HUDEP-2 (cell line): Measurements from ENCODE around the gene USP19.

Experiments
- DNase-seq, 76 experiments: peaks; one replicate each; lab custom pipeline; 2025; ENCODE audit not compliant: unreplicated experiment in 76 of 76; lab: John Stamatoyannopoulos, UW

Gene USP19

DNA sequence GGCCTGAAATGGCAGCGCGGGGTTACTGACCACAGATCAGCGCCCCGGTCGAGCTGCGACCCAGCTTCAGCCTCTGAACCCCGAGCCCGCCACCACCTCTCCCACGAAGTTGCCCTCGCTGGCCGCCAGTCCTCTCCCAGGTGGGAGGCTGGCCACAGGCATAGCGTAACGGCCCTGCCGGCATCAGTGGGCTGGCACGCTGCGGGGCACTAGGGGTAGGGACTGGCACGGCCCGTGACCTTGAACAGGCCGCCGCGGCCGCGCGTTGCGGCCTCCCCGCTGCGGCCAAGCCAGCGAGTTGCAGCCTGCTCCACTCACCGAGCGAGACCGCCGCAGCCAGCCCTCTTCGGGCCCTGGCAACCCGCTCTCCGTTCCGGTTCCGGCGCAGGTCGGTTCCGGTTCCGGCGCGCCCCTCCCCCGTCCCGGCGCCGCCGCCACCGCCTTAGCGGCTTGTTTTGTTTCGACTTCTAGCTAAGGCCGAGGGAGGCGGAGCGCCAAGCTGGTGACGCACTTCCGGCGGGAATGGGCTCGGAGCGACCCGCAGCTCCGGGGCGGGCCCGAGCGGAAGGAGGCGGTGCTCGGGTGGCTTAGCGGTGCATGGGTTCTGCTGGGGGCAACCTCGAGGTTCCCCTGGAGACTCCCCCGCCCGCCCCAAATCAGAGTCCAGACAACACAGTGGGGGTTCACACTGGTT lies at the start of gene USP19:
TSS of gene USP19 (minus strand) at position 386 of the 694 bp plus-strand sequence. CDS start 1,678 bp downstream, outside the sequence.
- DNase-seq: peak in 74 of 76 experiments; percentile 36 to 94 (median 86)

GRCh38 chr3:49166752-49167556 lies 46.3 kb upstream of the USP19 start:
- no peak for DNase-seq

DNA sequence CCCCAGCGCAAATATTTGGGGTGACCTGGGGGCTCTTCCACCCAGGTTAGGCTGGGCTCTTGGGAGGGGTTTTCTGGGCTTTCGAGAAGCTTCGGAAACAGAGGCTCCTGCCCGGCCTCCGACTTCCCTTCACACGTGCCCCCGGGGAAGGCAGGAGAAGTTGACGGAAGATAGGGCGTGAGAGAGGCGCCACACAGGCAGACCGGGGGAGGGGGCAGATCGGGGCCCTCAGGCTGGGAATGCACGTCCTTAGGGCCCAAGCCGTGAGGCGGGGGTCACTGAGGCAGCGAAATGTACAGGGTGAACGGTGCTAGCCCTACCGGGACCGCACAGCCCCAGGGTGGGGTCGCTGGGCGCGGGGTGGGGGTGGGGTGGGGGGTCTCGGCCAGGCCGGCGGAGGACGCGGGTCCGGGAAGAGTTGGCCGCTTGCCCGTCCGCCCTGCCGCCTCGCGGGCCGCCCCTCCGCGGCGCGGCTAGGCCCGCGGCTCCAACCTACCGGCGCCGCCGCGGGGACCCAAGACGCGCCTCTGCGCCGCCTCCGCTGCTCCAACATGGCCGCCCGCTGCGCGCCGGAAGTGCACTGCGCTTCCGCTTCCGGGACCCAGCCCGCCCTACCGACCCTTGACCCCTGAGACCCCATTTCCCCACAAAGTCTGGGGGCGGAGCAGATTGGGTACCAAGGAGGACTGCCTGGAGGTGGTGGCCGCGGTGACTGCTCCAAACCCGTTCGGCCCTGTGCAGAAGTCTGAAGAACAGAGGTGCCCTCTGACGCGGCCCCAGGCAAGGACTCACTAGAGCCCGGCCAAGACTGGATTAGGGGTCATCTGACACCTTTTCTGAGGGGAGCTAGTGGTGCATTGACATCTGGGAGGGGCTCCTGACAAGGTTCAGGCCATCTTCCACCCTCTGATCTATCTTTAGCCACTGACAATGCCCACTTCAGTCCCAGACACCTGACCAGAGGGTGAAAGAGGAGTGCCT lies 45.4 kb upstream of the USP19 start, which contains the start of gene CCDC71:
TSS of gene CCDC71 (minus strand) at position 561 of the 981 bp plus-strand sequence. CDS start 2,123 bp downstream, outside the sequence.
- DNase-seq: peak in 69 of 76 experiments; percentile 11 to 75 (median 57)

DNA sequence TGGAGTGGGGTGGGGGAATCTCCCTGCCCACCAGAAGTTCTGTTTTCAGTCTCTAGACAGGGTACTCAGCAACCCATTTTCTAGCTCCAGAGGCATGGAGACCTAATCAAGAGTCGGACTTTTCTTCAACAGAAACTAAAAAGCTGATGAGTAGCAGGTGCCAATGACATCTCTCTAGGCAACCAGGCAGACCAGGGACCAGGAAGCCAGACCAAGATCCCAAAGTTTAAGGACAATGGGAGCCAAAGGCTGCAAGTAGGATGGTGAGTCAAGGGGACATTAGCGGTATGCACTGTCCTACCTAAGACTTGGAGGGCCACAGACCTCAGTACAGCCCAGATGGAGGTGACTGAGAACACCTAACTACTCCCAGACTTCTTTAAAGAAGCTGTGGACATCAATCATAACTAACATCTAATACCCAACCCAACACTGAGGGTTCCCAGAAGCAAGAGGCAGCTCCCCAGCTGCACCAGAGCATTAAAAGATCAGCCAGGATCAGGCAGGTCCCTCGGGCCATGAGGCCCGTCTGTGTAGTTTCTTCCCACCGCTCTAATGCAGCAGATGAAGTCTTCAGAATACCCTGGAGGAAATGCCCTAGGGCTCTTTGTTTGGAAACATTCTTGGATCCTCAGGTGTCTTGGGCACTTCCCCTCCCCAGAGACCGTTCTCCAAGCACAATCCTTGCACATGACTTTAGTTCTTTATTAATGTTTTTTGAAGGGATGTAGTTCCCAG lies 44.5 kb upstream of the USP19 start:
- DNase-seq: no peak

DNA sequence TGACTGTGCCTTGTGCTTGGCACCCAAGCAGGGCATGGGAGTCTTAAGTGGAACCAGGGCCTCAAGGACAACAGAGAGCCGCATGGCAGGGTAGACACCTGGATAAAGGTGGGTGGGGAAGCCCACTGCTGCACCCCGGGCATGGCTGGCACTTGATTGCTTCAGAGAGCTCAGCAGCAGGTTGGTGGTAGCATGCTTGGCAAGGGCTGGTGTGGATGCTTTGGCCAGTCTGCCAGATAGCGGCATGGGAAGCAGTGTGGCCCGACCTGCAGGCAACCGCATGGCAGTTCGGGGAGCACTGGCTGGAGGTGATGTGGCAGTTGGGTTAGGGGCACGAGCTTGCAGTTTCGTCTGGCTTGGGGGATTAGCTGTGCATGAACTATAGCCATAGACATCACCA lies 43.0 kb upstream of the USP19 start:
- DNase-seq: no peak

GRCh38 chr3:49162751-49163419 lies 42.3 kb upstream of the USP19 start:
- no peak for DNase-seq

DNA sequence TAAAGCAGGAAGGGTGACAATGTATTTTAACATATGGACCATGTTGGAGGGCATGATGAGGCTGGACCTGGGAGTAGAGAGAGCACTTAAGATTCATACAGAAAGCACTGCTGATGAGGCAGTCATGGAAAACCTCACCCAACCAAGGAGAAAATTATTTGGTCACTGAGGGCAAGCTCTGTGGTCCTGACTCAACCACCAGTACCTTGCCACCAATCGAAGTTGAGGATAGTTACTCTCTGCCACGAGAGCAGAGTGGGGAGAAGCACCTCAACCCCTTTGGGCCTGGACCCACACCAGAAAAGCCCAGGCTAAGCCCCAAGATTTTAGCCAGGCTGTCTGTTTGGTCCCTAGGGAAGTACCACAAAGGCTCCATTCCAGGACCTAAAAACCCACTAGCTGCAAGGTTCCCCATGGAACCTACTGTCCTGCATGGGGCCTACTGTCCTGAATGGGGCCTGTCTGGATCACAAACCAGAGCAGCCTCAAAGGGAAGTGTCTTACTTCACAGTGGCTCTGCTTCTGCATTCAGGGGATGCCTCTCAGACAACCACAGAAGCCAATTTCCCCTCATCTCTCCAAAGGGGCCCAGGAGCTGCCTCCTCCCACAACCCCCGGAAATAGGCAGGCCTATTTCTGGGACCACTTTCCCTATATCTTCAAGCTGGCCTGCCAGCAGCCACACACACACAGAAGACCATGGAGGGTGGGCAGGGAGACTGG lies 41.3 kb upstream of the USP19 start:
- DNase-seq: no peak

GRCh38 chr3:49161197-49161596 lies 40.6 kb upstream of the USP19 start:
- no peak for DNase-seq

DNA sequence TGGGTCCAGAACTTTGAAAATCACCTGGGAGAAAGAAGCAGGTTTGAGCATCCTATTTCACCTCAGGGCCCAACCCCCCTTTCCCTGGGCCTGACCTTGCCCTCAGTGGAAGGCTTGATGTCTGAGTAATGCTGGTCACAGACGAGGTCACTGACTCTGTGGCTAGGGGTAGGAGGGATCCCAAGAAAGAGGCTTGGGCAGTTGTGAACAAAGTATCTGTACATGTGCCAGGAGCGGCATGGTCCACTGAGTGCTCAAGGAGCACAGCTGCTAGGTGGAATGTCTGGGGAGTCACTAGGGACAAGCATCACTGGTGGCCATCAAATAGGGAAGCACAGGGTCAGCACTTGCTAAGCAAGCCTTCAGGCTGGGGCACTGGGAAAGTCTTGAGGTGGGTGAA lies 38.2 kb upstream of the USP19 start:
- DNase-seq: no peak

- peak in 61 of 76 experiments; percentile 6 to 66 (median 33) for DNase-seq
Observed at GRCh38 chr3:49158103-49158709, 37.6 kb upstream of the USP19 start.

DNA sequence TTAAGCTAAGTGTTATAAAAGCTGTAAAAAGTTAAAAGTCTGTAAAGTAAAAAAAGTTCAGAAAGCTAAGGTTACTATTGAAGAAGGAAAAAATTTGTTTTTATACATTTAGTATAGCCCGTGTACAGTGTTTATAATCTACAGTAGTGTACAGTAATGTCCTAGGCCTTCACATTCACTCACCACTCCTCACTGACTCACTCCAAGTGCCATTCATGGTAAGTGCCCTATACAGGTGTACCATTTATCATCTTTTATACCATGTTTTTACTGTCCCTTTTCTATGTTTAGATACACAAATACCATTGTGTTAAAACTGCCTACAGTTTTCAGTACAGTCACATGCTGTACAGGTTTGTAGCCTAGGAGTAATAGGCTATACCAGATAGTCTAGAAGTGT lies 36.7 kb upstream of the USP19 start:
- DNase-seq: no peak

DNA sequence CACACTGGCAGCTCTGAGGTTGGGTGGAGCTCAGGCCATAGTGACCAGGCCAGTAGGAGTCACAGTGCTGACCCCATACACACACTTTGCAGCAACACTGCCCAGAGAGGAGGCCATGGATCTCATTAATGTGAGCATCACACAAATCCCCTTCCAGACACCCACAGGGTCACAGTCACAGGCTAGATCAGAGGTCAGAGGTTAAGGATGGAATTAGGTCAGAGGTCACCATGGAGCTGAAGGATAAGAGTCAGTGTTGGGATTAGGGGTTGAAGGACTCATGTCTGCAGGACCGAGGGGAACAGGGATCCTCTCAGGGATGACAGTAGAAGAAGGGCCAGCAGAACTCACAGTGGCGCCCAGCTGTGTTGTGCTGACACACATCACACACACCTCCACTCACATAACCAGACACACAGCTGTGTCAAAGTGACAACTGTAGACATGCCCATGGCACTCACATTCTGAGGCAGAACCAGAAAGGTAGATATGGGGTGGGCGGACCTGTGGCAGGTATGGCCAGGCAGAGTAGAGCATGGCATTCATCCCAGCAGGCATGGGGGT lies 32.8 kb upstream of the USP19 start:
- DNase-seq: no peak

DNA sequence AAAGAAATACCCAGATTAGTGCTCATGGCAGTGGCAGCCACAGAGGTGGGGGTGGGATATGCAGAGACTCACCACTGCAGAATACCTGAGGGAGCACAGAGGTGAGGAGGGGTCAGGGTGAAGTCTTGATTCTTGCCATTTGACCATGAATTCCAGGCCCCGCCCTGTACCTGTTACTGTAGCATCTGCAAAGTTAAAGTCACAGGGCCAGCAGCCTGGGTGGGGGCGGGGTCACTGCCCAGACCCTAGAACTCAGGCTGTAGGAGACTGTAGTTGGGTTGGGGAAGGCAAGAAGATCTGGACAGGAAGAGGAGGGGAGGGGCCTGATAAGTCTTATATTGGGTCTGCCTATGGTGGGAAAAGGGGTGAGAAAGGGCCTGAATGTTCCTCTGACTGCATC lies 31.0 kb upstream of the USP19 start:
- no peak for DNase-seq

DNA sequence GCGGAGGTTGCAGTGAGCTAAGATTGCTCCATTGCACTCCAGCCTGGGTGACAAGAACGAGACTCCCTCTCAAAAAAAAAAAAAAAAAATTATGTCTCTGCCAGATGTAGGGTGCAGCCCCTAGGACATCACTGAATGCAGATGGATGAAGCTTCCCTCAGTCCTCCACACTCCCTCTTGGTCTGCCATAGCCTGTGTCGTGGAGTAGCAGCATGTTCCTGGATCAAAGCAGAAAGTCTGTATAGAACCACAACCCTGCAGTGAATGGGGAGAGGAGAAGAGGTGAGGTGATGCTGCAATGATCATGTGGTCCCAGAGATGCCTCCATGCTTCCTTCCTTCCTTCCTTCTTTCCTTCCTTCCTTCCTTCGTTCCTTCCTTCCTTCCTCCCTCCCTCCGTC lies 27.5 kb upstream of the USP19 start:
- no peak for DNase-seq

DNA sequence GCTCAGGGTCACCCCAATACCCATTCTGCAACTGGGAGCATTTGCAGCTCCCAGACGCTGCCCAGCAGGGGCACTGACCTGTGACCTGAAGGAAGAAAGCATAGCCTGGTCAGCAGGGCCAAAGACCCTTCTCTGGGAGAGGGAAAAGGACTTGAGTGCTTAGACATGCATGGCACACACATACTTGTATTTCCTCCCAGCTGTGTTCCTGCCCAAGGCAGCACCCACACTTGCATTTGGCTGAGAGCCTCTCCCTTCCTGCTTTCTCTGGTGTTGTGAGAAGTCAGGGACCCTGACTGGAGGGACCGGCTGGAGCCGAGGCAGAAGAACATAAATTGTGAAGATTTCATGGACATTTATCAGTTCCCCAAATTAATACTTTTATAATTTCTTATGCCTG lies 19.5 kb upstream of the USP19 start:
- DNase-seq: no peak

DNA sequence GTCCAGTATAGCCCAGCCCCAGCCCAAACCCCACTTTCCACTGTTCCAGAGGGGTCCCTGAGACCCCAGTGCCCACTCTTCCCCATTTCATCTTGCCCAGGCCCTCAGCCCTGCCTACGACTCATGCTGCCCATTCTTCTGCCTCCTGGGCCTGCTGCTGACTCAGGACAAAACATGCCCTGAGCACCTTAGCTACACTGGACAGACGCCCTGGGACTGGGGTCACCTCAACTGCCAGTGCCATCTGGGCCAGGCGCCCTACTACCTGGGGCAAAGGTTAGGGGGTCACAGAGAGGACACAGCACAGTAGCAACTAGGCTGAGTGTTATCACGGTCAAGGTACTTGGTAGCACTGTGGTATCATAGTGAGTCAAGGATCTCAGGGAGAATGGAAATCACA lies 14.9 kb upstream of the USP19 start:
- no peak for DNase-seq

DNA sequence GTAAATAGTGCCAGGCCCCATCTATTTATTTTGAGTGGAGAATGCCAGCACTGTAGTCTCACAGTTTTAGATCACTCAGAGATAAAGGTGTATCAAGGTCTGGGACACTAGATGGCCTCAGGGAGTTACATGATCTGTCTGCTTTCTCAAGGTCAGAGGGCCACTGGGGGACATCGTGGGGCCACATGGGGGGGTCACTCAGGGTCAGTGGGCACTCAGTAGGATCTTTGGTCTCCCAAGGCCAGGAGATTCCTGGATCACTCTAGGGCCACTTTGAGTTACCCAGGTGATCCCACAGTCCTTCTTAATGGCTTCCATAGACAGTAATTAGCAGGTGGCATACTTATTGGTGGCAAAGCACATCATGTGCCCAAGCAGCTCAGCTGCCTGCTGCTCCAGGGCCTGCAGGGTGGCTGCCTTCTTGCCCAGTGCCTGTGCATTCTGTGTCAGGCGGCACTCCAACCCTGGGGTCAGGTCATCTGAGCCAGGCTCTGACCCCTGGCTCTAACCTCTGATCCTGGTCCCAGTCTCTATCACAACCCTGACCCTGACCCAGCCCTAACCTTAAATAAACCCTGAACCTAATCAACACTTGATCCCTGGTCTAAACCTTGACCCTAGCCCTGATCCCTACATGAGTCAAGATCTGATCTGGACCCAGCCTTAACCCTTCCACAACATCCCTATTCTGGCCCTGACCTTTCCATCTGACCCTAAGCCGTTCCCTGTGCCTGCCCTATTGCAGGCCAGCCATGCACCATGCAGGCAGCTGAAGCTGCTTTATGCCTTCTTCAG lies 14.0 kb upstream of the USP19 start:
- DNase-seq: peak in 1 of 76 experiments; percentile 7
